Measurements from ENCODE around the gene IFT122.

DNA sequence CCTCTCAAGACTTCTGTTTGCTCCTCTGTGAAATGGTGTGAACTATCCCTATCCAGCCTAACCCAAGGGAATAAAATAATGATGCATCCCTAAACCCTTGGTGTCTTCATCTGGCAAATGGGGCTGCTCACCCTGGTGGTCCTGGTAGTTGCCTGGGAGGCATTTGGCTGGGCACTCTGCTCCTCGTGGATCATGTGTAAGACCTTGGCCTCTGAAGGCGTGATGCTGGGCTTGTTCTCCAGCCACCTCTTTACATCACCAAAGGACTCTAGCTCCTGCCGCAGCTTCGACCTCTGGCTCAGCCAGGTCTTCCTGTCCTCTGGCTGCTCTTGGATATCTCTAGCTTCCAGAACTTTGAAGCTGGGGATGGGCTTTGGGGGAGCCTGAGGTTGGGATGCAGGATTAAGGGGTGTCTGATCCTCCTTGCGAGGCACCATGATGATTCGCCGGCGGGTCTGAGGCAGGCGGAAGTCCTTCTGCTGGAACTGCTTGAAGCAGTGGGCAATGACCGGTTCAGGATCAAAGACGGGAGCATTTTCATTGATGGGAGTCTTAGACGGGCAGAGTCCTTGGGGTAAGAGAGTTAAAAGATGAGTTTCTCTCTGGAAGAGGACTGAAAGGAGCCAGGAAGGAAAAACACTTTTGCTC lies 18.7 kb upstream of the IFT122 start:
- TF ChIP-seq POLR2AphosphoS5 (IDR thresholded peaks at IDR 0.05) (no peak), CTCF (IDR thresholded peaks at IDR 0.05) (no peak)
